AG04449 (cell line): ENCODE measurements around the gene GJB1.

ENCODE experiments used
- CTCF ChIA-PET: fragments of 350-600 bp; formaldehyde crosslinking; extraction: SDS; loops from one replicate; lab custom pipeline; 2021; ENCODE audit warnings: antibody characterized with exemption; lab: Yijun Ruan, JAX
- POLR2A ChIA-PET: fragments of 400-600, 350-600 bp; formaldehyde crosslinking; extraction: SDS; loops from one replicate; lab custom pipeline; 2020; ENCODE audit warnings: antibody characterized with exemption, inconsistent platforms; lab: Yijun Ruan, JAX
- DNase-seq: peaks from one replicate; pipeline ENCODE4 v3.0.0-alpha.2; 2010; ENCODE audit warnings: low read depth, low spot score
- H3K4me3 ChIP-seq: 2 replicates; pipeline ENCODE4 v1.5.1; 2011; ENCODE audit warnings: low read depth, mild to moderate bottlenecking, control low read depth, low read length
- TF ChIP-seq, protein P1 (sequence below): IDR thresholded peaks from one replicate; pipeline ENCODE4 v1.5.1; 2011; ENCODE audit warnings: mild to moderate bottlenecking, moderate library complexity, low read length, control low read depth, inconsistent platforms; ENCODE audit not compliant: insufficient read depth; ENCODE audit errors: missing control alignments

Gene GJB1

DNA sequence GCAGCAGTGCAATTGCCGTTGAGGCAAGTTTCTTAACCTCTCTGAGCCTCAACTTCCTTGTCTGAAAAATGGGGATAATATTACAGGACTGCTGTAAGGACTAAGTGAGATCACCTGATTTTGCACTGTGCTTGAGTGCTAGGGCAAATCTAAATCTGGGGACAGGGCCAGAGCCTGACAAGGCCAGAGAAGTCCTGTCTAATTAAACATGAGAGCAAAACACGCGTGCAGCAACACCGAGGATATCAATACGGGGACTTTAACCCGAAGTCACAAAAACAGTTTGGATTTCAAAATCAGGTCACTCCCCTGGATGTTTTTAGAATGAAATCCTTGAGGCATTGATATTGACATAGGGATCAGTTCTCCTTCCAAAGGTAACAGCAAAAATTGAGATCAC lies 5.7 kb upstream of the GJB1 start:
- no peak overlapping the region for H3K4me3 ChIP-seq
- DNase-seq, result no peak
- TF ChIP-seq, protein P1, sequence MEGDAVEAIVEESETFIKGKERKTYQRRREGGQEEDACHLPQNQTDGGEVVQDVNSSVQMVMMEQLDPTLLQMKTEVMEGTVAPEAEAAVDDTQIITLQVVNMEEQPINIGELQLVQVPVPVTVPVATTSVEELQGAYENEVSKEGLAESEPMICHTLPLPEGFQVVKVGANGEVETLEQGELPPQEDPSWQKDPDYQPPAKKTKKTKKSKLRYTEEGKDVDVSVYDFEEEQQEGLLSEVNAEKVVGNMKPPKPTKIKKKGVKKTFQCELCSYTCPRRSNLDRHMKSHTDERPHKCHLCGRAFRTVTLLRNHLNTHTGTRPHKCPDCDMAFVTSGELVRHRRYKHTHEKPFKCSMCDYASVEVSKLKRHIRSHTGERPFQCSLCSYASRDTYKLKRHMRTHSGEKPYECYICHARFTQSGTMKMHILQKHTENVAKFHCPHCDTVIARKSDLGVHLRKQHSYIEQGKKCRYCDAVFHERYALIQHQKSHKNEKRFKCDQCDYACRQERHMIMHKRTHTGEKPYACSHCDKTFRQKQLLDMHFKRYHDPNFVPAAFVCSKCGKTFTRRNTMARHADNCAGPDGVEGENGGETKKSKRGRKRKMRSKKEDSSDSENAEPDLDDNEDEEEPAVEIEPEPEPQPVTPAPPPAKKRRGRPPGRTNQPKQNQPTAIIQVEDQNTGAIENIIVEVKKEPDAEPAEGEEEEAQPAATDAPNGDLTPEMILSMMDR, result no peak
- CTCF ChIA-PET, result no interaction called here
- POLR2A ChIA-PET, result no interaction called here

- CTCF ChIA-PET, result no interaction called here
- TF ChIP-seq, protein P1, result no peak
- POLR2A ChIA-PET, result no interaction called here
- H3K4me3 ChIP-seq, result no peak overlapping the region
- DNase-seq, result no peak
These were observed 1.9 kb upstream of the GJB1 start for GRCh38 chrX:71221145-71221544.

DNA sequence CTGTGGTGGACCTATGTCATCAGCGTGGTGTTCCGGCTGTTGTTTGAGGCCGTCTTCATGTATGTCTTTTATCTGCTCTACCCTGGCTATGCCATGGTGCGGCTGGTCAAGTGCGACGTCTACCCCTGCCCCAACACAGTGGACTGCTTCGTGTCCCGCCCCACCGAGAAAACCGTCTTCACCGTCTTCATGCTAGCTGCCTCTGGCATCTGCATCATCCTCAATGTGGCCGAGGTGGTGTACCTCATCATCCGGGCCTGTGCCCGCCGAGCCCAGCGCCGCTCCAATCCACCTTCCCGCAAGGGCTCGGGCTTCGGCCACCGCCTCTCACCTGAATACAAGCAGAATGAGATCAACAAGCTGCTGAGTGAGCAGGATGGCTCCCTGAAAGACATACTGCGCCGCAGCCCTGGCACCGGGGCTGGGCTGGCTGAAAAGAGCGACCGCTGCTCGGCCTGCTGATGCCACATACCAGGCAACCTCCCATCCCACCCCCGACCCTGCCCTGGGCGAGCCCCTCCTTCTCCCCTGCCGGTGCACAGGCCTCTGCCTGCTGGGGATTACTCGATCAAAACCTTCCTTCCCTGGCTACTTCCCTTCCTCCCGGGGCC lies 1.2 kb downstream of the GJB1 start:
- no peak for DNase-seq
- ChIA-PET CTCF (no interaction called here), POLR2A (no interaction called here)

GRCh38 chrX:71225009-71225408 lies 2.0 kb downstream of the GJB1 start:
- POLR2A ChIA-PET, result no interaction called here
- TF ChIP-seq, protein P1, result no peak
- CTCF ChIA-PET, result no interaction called here

More for the DNA sequence above, 1.2 kb downstream of the GJB1 start:
- H3K4me3 ChIP-seq, result no peak overlapping the region
- TF ChIP-seq, protein P1, result no peak

DNA sequence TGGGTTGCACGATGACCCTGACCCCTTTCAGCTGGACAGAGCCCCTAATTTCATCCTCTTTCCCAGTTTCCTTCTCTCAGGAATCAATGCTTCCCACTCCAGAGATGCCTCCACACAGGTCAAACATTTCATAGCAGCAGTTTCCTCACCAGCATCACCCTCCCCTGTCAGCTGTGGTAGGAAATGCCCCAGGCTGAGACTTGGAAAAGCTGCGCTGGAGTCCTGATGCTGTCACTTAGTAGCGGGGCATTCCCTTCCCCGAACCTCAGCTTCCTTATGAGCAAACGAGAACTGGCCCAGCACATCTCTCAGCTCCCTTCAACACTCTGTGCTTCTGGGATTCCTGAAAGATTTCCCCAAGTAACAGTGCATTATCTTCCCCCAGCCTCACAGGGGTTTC lies 2.7 kb downstream of the GJB1 start:
- TF ChIP-seq, protein P1, result no peak
- DNase-seq, result no peak
- ChIA-PET POLR2A (no interaction called here), CTCF (no interaction called here)
- H3K4me3 ChIP-seq, result no peak overlapping the region

More at GRCh38 chrX:71225009-71225408, 2.0 kb downstream of the GJB1 start:
- no peak for DNase-seq
- no peak overlapping the region for H3K4me3 ChIP-seq

DNA sequence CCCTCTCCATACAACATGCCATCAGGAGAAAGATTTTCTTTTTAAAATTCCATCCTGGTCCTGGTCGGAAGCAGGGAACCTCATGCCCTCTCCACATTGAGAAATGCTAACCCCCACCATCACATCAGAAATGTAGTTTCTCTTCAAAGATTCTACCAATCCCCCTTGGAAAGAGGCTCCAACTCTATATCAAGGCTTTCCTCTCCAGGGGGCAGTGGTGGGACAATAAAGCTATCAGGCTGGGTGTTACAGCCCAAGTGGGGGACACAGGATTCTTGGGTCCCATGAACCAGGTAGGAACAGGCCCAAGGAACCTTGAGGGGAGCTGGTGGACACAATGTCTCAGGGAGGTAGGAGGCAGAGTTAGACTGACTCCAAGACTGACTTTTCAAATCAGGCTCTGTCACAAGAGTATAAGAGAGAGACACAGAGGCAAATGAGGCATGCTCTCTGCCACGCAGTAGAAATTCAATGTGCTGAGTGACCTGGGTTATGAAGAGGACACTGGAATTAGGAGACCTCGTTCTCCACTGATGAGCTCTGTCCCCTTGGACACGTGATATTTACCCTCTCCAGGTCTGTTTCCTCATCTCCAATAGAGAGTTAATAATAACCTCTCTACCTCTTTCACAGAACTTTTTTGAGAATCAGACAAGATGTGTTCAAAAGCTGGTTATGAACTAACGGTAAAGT lies 4.5 kb downstream of the GJB1 start:
- TF ChIP-seq, protein P1, result no peak
- POLR2A ChIA-PET, result no interaction called here
- no peak for DNase-seq
- CTCF ChIA-PET, result interaction anchor here (1.2 to 1.4 kb wide), 2 partner anchors 19 to 27 kb away, joined by 3 to 5 read pairs; partner anchors contain the start of gene ZMYM3
- H3K4me3 ChIP-seq, result no peak overlapping the region
